HepG2 (cell line): ENCODE results near the gene SMCO4. TPM values are rescaled to one million over a fixed set of nuclear protein-coding genes. Genes with fewer than 3 reads are reported as not detected.

Experiments
- CSRNP2 ChIP-seq: sonication (generic); formaldehyde crosslinking; conservative IDR thresholded peaks from 2 replicates; pipeline ENCODE4 v1.8.0; 2022; ENCODE audit warnings: low read depth, missing genetic modification reagents
- DMAP1 ChIP-seq: IDR thresholded peaks from 2 replicates; pipeline ENCODE4 v1.6.1; 2016
- E2F5 ChIP-seq: sonication (generic); formaldehyde crosslinking; conservative IDR thresholded peaks from 2 replicates; pipeline ENCODE4 v1.4.0; 2020; ENCODE audit warnings: missing genetic modification reagents
- HDAC1 ChIP-seq: sonication (generic); formaldehyde crosslinking; IDR thresholded peaks from 2 replicates; pipeline ENCODE4 v1.5.1; 2020; ENCODE audit warnings: mild to moderate bottlenecking, missing genetic modification reagents
- HIVEP1 ChIP-seq: sonication (generic); formaldehyde crosslinking; IDR thresholded peaks from 2 replicates; pipeline ENCODE4 v1.4.0; 2020; ENCODE audit warnings: mild to moderate bottlenecking, missing genetic modification reagents
- MED1 ChIP-seq: sonication (generic); formaldehyde crosslinking; IDR thresholded peaks from 2 replicates; pipeline ENCODE4 v1.4.0; 2020; ENCODE audit warnings: missing genetic modification reagents
- MLXIP ChIP-seq: sonication (generic); formaldehyde crosslinking; IDR thresholded peaks from 2 replicates; pipeline ENCODE4 v1.9.0; 2021; ENCODE audit warnings: missing genetic modification reagents, borderline replicate concordance
- PHF21A ChIP-seq: sonication (generic); formaldehyde crosslinking; IDR thresholded peaks from 2 replicates; pipeline ENCODE4 v1.5.0; 2020; ENCODE audit warnings: mild to moderate bottlenecking, missing genetic modification reagents
- RBAK ChIP-seq: sonication (generic); formaldehyde crosslinking; IDR thresholded peaks from 2 replicates; pipeline ENCODE4 v1.5.1; 2020; ENCODE audit warnings: mild to moderate bottlenecking, missing genetic modification reagents
- RBFOX2 ChIP-seq: fragments of 200-400 bp; formaldehyde crosslinking; IDR thresholded peaks from 2 replicates; pipeline ENCODE4 v1.6.1; 2017; ENCODE audit warnings: low read depth, mild to moderate bottlenecking, low read length
- RCOR2 ChIP-seq: IDR thresholded peaks from 2 replicates; pipeline ENCODE4 v1.6.1; 2016; ENCODE audit warnings: missing biosample characterization, missing genetic modification reagents
- SOX13 ChIP-seq, 3 experiments: fragments of 450-650 bp in 1 of 3; sonication (generic) in 1 of 3; formaldehyde crosslinking in 1 of 3; IDR thresholded peaks in 2 of 3; conservative IDR thresholded peaks in 1 of 3; 2 replicates each; pipeline versions ENCODE4 v1.5.0 to v1.6.1; 2016 to 2020; ENCODE audit warnings: antibody characterized with exemption in 1 of 3, mild to moderate bottlenecking in 1 of 3, missing compliant biosample characterization in 1 of 3, missing genetic modification reagents in 1 of 3, moderate library complexity in 1 of 3
- ZBTB3 ChIP-seq: sonication (generic); formaldehyde crosslinking; IDR thresholded peaks from 2 replicates; pipeline ENCODE4 v1.4.0; 2020; ENCODE audit warnings: low read depth, mild to moderate bottlenecking, moderate library complexity, missing genetic modification reagents, borderline replicate concordance
- ZNF20 ChIP-seq: sonication (generic); formaldehyde crosslinking; IDR thresholded peaks from 2 replicates; pipeline ENCODE4 v1.4.0; 2020; ENCODE audit warnings: mild to moderate bottlenecking, moderate library complexity, missing genetic modification reagents
- ZNF232 ChIP-seq: sonication (generic); formaldehyde crosslinking; IDR thresholded peaks from 2 replicates; pipeline ENCODE4 v1.4.0; 2020; ENCODE audit warnings: missing genetic modification reagents, borderline replicate concordance
- ZNF280D ChIP-seq: sonication (generic); formaldehyde crosslinking; IDR thresholded peaks from 2 replicates; pipeline ENCODE4 v1.5.1; 2020; ENCODE audit warnings: mild to moderate bottlenecking, missing genetic modification reagents
- polyA plus RNA-seq, 8 experiments: library from polyadenylated mRNA; depleted of rRNA in 3 of 8; stranded (reverse) in 7 of 8; unstranded in 1 of 8; fragments of >200 nt; fragmentation: Illumina TruSeq in 4 of 8; extraction: Trizol in 4 of 8; gene quantifications; 2 replicates each; pipeline versions ENCODE4 v1.2.1 to v1.2.3, GENCODE V29; 2011 to 2016; ENCODE audit warnings: low read depth in 4 of 8, missing spikeins in 1 of 8, mixed read lengths in 1 of 8; ENCODE audit not compliant: insufficient read depth in 1 of 8
- total RNA-seq, 5 experiments: library from RNA; depleted of rRNA; stranded (reverse); fragments of >200 nt; fragmentation: Illumina TruSeq; extraction: Trizol; gene quantifications; 2 replicates each; pipeline ENCODE4 v1.2.3, GENCODE V29; 2016; ENCODE audit warnings: low read depth in 1 of 5

Gene SMCO4
- total and polyA plus RNA-seq, 2 of the 13 experiments (the other 11 are each of a cell fraction or from before 2014, with no cell fraction given): 10.6 to 28.5 TPM

GRCh38 chr11:93543292-93543977 lies at the start of gene SMCO4 (continued):
- TF ChIP-seq CSRNP2 (CRISPR knock-in tag): no peak
- TF ChIP-seq RBAK: no peak
- TF ChIP-seq ZNF280D (CRISPR knock-in tag): peak; percentile 93
- 0 out of 2 replicates have a peak, but pooled peaks have one; percentile 54 for TF ChIP-seq HIVEP1 (CRISPR knock-in tag)
- TF ChIP-seq RBFOX2: peak; percentile 52; the same call in 1 of the 2 replicates
- peak; percentile 93 for TF ChIP-seq RCOR2 (CRISPR knock-in tag)
- no peak for TF ChIP-seq ZNF20 (CRISPR knock-in tag)
- TF ChIP-seq HDAC1 (CRISPR knock-in tag): peak; percentile 88
- no peak for TF ChIP-seq MLXIP
- TF ChIP-seq ZNF232 (CRISPR knock-in tag): 0 out of 2 replicates have a peak, but pooled peaks have one; percentile 30
- 0 out of 2 replicates have a peak, but pooled peaks have one; percentile 33 for TF ChIP-seq ZBTB3 (CRISPR knock-in tag)
- peak; percentile 38; the same call in 1 of the 2 replicates for TF ChIP-seq PHF21A (CRISPR knock-in tag)
- TF ChIP-seq MED1 (CRISPR knock-in tag): peak; percentile 26; the same call in 1 of the 2 replicates
- peak; percentile 56; the same call in 1 of the 2 replicates for TF ChIP-seq E2F5 (CRISPR knock-in tag)
- TF ChIP-seq DMAP1 (CRISPR knock-in tag): peak; percentile 52; the same call in 1 of the 2 replicates
- no peak for TF ChIP-seq SOX13 (IDR thresholded peaks at IDR 0.05)
- TF ChIP-seq SOX13 (CRISPR knock-in tag; conservative IDR thresholded peaks at IDR 0.05 in 1 of 2, IDR thresholded peaks at IDR 0.05 in 1 of 2): no peak; a peak in 1 of 4 replicates
